DOHH2 (cell line): ENCODE measurements around the gene COX11.
A peak's percentile ranks its signal among the peaks of the same experiment; 100 is the strongest.

Experiments used
- H3F3A ChIP-seq: fragments of 200-600 bp; sonication (generic), shearing (Covaris generic); 2 replicates; pipeline ENCODE4 v1.6.0; 2016; ENCODE audit warnings: antibody characterized with exemption, mild to moderate bottlenecking; ENCODE audit not compliant: control insufficient read depth, insufficient read depth
- H3K27ac ChIP-seq: fragments of 200-600 bp; sonication (generic); 2 replicates; pipeline ENCODE4 v1.5.1; 2014; ENCODE audit warnings: low read depth, mild to moderate bottlenecking, low read length, moderate library complexity
- H3K27me3 ChIP-seq: fragments of 200-600 bp; sonication (generic); 2 replicates; pipeline ENCODE4 v1.6.1; 2014; ENCODE audit warnings: mild to moderate bottlenecking, low read length, mixed read lengths; ENCODE audit not compliant: control insufficient read depth
- H3K36me3 ChIP-seq: fragments of 200-600 bp; sonication (generic); 2 replicates; pipeline ENCODE4 v1.6.1; 2014; ENCODE audit warnings: mild to moderate bottlenecking, low read length, moderate library complexity, mixed read lengths; ENCODE audit not compliant: control insufficient read depth
- H3K4me1 ChIP-seq: fragments of 200-600 bp; sonication (generic); 2 replicates; pipeline ENCODE4 v1.6.1; 2014; ENCODE audit warnings: mild to moderate bottlenecking, low read length, mixed read lengths; ENCODE audit not compliant: control insufficient read depth
- H3K4me2 ChIP-seq: fragments of 200-600 bp; sonication (generic); 2 replicates; pipeline ENCODE4 v1.6.0; 2014; ENCODE audit warnings: mild to moderate bottlenecking, low read length, moderate library complexity
- H3K4me3 ChIP-seq: fragments of 200-600 bp; sonication (generic); 2 replicates; pipeline ENCODE4 v1.5.1; 2014; ENCODE audit warnings: mild to moderate bottlenecking, low read length, mixed read lengths
- H3K79me2 ChIP-seq: fragments of 200-600 bp; sonication (generic); 2 replicates; pipeline ENCODE4 v1.6.1; 2014; ENCODE audit warnings: mild to moderate bottlenecking, low read length, mixed read lengths; ENCODE audit not compliant: control insufficient read depth
- H3K9me2 ChIP-seq: fragments of 200-600 bp; sonication (generic); replicated peaks from 2 replicates; pipeline ENCODE4 v1.6.1; 2014; ENCODE audit warnings: mild to moderate bottlenecking, low read length, mixed read lengths; ENCODE audit not compliant: control insufficient read depth
- H3K9me3 ChIP-seq: fragments of 200-600 bp; sonication (generic); 2 replicates; pipeline ENCODE4 v1.6.1; 2014; ENCODE audit warnings: antibody characterized with exemption, low read length, mixed read lengths; ENCODE audit not compliant: control insufficient read depth, insufficient read depth
- H4K20me1 ChIP-seq: fragments of 200-600 bp; sonication (generic); 2 replicates; pipeline ENCODE4 v1.6.0; 2014; ENCODE audit warnings: low read depth, mild to moderate bottlenecking, antibody characterized with exemption, low read length, moderate library complexity; ENCODE audit not compliant: control insufficient read depth, insufficient read depth
- EZH2phosphoT487 ChIP-seq: fragments of 200-600 bp; sonication (generic); IDR thresholded peaks from 2 replicates; pipeline ENCODE4 v1.6.1; 2017; ENCODE audit warnings: borderline replicate concordance, mild to moderate bottlenecking, antibody characterized with exemption, low read length, moderate library complexity, mixed read lengths
- TF ChIP-seq, protein P1 (sequence below): fragments of 200-600 bp; sonication (generic); IDR thresholded peaks from one replicate; pipeline ENCODE4 v1.5.1; 2014; ENCODE audit warnings: antibody characterized with exemption, mild to moderate bottlenecking, low read depth, low read length; ENCODE audit not compliant: poor library complexity, severe bottlenecking

The COX11 gene

DNA sequence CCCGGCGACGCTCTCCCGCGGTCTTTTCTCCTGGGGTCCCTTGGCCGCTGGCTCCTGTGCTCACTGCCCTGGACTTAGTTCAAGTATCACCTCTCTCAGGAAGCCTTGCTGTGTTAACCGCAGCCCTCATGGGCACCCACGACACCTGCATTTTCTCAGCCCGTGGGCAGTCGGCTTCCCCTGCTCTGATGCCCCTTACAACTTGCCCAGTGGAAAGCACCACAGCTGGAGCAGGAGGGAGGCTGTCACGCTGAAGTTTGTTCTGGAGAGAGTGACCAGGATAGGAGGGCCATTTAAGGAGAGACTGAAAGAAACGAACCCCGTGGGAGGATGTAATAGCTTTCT, 506 bp upstream of the COX11 start:
- peak overlapping the region; percentile 97 for H3K4me3 ChIP-seq
- no peaks in the 10 kb centered on the region for H3K9me3 ChIP-seq
- no peaks in the 10 kb centered on the region for H3K9me2 ChIP-seq
- peak overlapping the region; percentile 96 for H3K4me2 ChIP-seq
- peaks cover 27% of the 10 kb centered on the region for H3K36me3 ChIP-seq
- H3K27ac ChIP-seq: peak overlapping the region; percentile 62
- H4K20me1 ChIP-seq: no peaks in the 10 kb centered on the region; the same call in 1 of the 2 replicates
- peaks cover 29% of the 10 kb centered on the region for H3K4me1 ChIP-seq
- H3K79me2 ChIP-seq: peaks cover 72% of the 10 kb centered on the region
- no peaks in the 10 kb centered on the region for H3F3A ChIP-seq
- no peaks in the 10 kb centered on the region for H3K27me3 ChIP-seq
- TF ChIP-seq, protein P1, sequence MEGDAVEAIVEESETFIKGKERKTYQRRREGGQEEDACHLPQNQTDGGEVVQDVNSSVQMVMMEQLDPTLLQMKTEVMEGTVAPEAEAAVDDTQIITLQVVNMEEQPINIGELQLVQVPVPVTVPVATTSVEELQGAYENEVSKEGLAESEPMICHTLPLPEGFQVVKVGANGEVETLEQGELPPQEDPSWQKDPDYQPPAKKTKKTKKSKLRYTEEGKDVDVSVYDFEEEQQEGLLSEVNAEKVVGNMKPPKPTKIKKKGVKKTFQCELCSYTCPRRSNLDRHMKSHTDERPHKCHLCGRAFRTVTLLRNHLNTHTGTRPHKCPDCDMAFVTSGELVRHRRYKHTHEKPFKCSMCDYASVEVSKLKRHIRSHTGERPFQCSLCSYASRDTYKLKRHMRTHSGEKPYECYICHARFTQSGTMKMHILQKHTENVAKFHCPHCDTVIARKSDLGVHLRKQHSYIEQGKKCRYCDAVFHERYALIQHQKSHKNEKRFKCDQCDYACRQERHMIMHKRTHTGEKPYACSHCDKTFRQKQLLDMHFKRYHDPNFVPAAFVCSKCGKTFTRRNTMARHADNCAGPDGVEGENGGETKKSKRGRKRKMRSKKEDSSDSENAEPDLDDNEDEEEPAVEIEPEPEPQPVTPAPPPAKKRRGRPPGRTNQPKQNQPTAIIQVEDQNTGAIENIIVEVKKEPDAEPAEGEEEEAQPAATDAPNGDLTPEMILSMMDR: no peak
- TF ChIP-seq EZH2phosphoT487: no peak

DNA sequence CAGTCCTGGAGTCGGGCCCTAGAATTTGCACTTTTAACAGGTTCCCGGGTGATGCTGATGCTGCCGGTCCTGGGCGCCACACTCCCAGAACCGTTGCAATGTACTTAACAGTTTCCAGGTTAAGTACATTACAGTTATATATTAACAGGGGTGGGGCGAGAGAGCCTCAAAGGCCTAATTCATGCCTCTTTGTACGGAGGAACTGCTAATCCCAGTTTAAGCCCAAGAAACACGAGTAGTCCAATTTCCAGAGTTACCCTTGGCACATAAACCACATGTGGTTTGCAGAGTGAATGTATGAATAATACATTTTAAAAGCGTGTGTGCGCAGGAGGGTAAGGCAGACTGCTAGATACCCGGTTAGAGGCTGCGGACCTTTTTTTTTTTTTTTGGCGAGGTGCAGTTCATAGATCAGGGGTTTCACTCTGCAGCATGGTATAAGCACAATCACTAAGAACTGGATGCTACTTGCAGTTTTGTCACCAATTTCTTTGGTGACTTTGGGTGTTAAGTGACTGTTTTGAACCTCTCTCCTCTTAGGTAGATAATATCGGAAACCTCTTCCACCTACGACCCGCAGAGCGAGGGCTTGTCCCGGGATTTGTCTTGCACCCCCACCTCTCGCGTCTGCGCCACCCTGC, 713 bp downstream of the COX11 start:
- H3K4me3 ChIP-seq: peak overlapping the region; percentile 97
- no peaks in the 10 kb centered on the region for H3K9me3 ChIP-seq
- no peaks in the 10 kb centered on the region for H3F3A ChIP-seq
- peak overlapping the region; percentile 62 for H3K27ac ChIP-seq
- H3K4me1 ChIP-seq: peaks cover 36% of the 10 kb centered on the region
- no peaks in the 10 kb centered on the region for H3K27me3 ChIP-seq
- H3K9me2 ChIP-seq: no peaks in the 10 kb centered on the region
- H3K79me2 ChIP-seq: peaks cover 69% of the 10 kb centered on the region
- peaks cover 39% of the 10 kb centered on the region for H3K36me3 ChIP-seq
- H3K4me2 ChIP-seq: peak overlapping the region; percentile 96
- no peak for TF ChIP-seq EZH2phosphoT487
- TF ChIP-seq, protein P1: peak; percentile 72
- H4K20me1 ChIP-seq: no peaks in the 10 kb centered on the region; the same call in 1 of the 2 replicates

DNA sequence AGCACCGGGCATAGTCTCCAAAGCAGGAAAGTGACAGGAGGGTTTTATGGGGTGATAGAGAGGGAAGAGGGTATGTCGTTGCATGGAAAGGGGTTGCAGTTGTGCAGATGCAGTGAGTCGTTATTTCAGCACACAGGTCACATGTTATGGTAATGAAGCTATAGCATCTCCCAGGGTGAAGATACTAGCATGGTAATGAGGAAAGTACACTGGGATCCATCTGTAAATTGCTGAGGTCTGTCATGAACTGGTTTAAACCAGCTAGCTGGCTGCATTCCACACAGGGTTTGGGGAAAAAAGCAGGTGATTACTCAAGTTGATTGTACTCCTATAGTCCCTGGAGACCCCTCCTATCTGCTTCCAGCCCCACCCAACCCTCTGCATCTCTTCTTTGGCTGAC, 11.7 kb downstream of the COX11 start:
- Histone ChIP-seq H3K27me3 (no peaks in the 10 kb centered on the region), H3K36me3 (peaks cover 41% of the 10 kb centered on the region), H3K79me2 (no peaks in the 10 kb centered on the region), H3K4me1 (no peaks in the 10 kb centered on the region), H3K9me2 (no peaks in the 10 kb centered on the region), H3K9me3 (no peaks in the 10 kb centered on the region), H4K20me1 (no peaks in the 10 kb centered on the region), H3K4me3 (no peak overlapping the region), H3K4me2 (no peak overlapping the region), H3F3A (no peaks in the 10 kb centered on the region), H3K27ac (no peak overlapping the region)
- TF ChIP-seq, protein P1: no peak
- TF ChIP-seq EZH2phosphoT487: no peak
